Activated T-helper 17 cell treated with anti-CD3 and anti-CD28 coated beads, Interleukin-2, amount 50 U/mL, for 72 hours (primary cell): Measurements from ENCODE around the gene PRCD. TPM values are rescaled to one million over a fixed set of nuclear protein-coding genes. Genes with fewer than 3 reads are reported as not detected.

Experiments used
- ATAC-seq: fragments of 150-1000 bp; cut with Tn5 transposase; replicated peaks from 2 replicates; pipeline ENCODE4 v1.10.0; 2021; ENCODE audit warnings: mild to moderate bottlenecking, moderate library complexity
- H3K27ac Mint-ChIP-seq: one replicate; pipeline ENCODE4 v1.8.0; 2022; ENCODE audit warnings: mixed read lengths
- H3K27me3 Mint-ChIP-seq: one replicate; pipeline ENCODE4 v1.8.0; 2022; ENCODE audit warnings: mixed read lengths
- H3K36me3 Mint-ChIP-seq: one replicate; pipeline ENCODE4 v1.8.0; 2022; ENCODE audit warnings: low read depth, mild to moderate bottlenecking, mixed read lengths
- H3K4me1 Mint-ChIP-seq: one replicate; pipeline ENCODE4 v1.8.0; 2022; ENCODE audit warnings: mixed read lengths
- H3K4me3 Mint-ChIP-seq: one replicate; pipeline ENCODE4 v1.8.0; 2022; ENCODE audit warnings: mild to moderate bottlenecking, mixed read lengths
- H3K9me3 Mint-ChIP-seq: one replicate; pipeline ENCODE4 v1.8.0; 2022; ENCODE audit warnings: mixed read lengths
- total RNA-seq, 2 donors: library from RNA; stranded (reverse); gene quantifications; one replicate each; pipeline ENCODE4 v1.2.3, GENCODE V29; 2022

The PRCD gene
- total RNA-seq, 2 donors from 2014 or later, result not detected

DNA sequence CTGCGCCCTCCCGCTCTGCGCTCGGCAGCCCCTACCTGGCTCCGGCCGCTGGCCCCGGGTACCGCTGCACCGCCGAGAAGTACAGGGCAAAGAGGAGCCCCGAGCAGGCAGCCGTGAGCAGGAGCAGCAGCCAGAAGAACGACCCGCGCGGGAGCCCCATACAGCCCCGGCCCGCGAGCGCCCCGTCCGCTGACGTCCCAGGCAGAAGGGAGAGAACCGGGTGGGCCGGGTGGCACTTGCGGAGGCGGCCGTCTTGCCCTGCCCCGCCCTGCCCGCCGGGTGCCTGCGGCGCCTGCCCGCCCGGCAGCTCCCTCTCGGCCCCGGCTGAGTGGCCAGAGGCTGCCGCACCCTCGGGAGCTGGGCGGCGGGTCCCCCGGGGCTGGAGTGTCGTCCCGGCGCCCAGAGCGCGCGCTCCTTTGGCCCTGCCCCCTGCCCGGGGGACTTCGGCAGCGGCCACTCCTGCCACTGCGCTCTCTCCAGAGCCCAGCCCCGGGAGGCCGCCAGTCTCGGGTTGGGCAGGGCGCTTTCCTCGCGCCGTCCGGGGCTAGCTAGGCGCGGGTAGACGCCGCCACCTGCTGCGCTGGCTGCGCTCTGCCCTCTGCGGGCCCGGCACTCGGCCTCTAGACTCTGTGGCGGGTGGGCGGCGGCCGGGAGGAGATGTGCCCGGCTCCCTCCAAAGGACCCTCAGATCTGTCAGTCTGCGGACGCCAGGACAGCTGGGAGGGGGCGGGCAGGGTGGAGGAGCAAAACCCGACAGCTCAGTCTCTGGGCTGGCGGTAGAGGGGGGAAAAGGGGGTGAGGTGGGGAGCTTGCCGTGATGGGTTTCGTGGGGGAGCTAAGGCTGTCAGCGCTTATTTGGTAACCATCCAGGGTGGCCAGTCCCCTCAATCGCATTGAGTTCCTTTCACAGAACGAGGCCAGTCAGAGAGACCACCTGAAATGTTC, 46.1 kb downstream of the PRCD start, which contains the start of gene ST6GALNAC2:
Gene ST6GALNAC2, minus strand, starts transcription at position 212 of the 945 bp plus-strand sequence. Its CDS starts 52 bp downstream, at position 160.
- H3K4me1 Mint-ChIP-seq, result no peaks in the 10 kb centered on the region
- peak; percentile 85 for ATAC-seq
- peak within 1 kb of the TSS; percentile 61 for H3K4me3 Mint-ChIP-seq
- H3K27ac Mint-ChIP-seq, result no peak within 1 kb of the TSS
- H3K27me3 Mint-ChIP-seq, result peaks cover 35% of the 10 kb centered on the region
- no peaks in the 10 kb centered on the region for H3K9me3 Mint-ChIP-seq
- peaks cover 4% of the 10 kb centered on the region for H3K36me3 Mint-ChIP-seq

DNA sequence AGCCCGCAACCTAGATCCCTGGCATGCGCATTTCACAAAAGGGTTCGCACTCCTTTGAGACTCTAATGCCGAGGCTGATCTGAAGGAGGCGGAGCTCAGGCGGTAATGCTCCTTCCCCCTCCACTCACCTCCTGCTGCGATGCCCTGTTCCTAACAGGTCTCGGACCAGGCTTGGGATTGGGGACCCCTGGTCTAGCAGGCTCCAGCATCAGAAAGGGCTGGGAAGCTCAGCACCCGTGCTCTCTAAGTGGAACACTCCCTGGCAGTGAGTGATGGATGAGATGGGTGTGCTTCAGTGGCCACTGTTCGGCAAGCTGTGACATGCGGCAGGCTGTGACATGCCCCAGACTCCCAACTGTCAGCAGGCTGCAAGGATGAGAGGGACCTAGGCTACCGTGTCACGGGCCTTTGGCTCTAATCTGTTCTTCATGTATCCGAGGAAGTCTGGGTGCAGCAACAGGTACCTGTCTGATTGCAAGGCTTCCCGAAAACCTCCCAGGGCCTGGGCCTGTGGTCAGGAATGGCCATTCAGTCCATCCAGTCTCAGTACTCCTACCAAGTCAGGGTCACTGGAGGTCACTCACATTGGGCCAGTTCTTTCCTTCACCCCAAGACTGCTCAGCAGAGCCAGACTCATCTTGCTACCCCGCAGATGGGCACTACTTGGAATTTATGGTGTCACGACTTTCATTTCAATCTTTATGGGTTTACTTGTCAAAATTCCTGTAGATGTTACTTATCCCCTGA, 47.1 kb downstream of the PRCD start:
- Mint-ChIP-seq H3K9me3 (no peaks in the 10 kb centered on the region), H3K4me1 (no peaks in the 10 kb centered on the region), H3K4me3 (peak overlapping the region; percentile 18), H3K36me3 (peaks cover 4% of the 10 kb centered on the region), H3K27ac (no peak overlapping the region), H3K27me3 (peaks cover 35% of the 10 kb centered on the region)
- ATAC-seq, result no peak

DNA sequence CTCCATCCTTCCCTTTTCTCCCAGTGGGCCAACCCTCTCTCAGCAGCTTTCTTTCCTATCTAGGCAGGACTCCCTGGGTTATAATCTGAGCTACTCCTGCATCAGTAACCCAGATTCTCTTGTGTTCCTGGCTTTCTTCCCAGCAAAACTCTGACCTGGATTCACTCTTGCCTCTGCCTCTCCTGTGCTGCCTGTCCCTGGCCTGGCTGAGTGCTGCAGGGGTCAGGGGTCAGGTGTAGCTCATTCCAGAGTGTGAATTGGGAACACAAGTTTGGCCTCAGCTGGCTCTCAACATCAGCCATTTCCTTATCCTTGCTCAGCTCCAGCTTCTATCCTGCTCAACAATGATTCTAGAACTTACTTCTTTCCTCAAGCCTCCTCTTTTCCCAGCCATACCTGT, 48.3 kb downstream of the PRCD start:
- peaks cover 4% of the 10 kb centered on the region for H3K36me3 Mint-ChIP-seq
- H3K27me3 Mint-ChIP-seq, result peaks cover 32% of the 10 kb centered on the region
- no peaks in the 10 kb centered on the region for H3K9me3 Mint-ChIP-seq
- H3K4me3 Mint-ChIP-seq, result no peak overlapping the region
- H3K4me1 Mint-ChIP-seq, result no peaks in the 10 kb centered on the region
- ATAC-seq, result no peak
- H3K27ac Mint-ChIP-seq, result no peak overlapping the region

GRCh38 chr17:76593384-76593826, 53.6 kb downstream of the PRCD start:
- no peaks in the 10 kb centered on the region for H3K9me3 Mint-ChIP-seq
- no peak overlapping the region for H3K27ac Mint-ChIP-seq
- H3K36me3 Mint-ChIP-seq, result no peaks in the 10 kb centered on the region
- H3K4me3 Mint-ChIP-seq, result no peak overlapping the region
- no peak for ATAC-seq
- H3K4me1 Mint-ChIP-seq, result no peaks in the 10 kb centered on the region
- peaks cover 18% of the 10 kb centered on the region for H3K27me3 Mint-ChIP-seq

- Mint-ChIP-seq H3K9me3 (no peaks in the 10 kb centered on the region), H3K36me3 (no peaks in the 10 kb centered on the region), H3K4me1 (no peaks in the 10 kb centered on the region), H3K27me3 (peaks cover 13% of the 10 kb centered on the region), H3K27ac (no peak overlapping the region), H3K4me3 (no peak overlapping the region)
- no peak for ATAC-seq
Measured at GRCh38 chr17:76593959-76594358, 54.1 kb downstream of the PRCD start.

- H3K9me3 Mint-ChIP-seq, result no peaks in the 10 kb centered on the region
- no peak overlapping the region for H3K4me3 Mint-ChIP-seq
- no peak overlapping the region for H3K27ac Mint-ChIP-seq
- no peak for ATAC-seq
- H3K36me3 Mint-ChIP-seq, result no peaks in the 10 kb centered on the region
- H3K27me3 Mint-ChIP-seq, result peaks cover 8% of the 10 kb centered on the region
- no peaks in the 10 kb centered on the region for H3K4me1 Mint-ChIP-seq
Measured at GRCh38 chr17:76594690-76595089, 54.8 kb downstream of the PRCD start.

Other genes starting within 250 kb of the PRCD start
- 1 to 10 TPM in 1 of 2 donors, under 1 TPM in 1; 0.85 to 2.1 TPM for gene QRICH2, start 231.8 kb upstream of the PRCD start, total RNA-seq
- 10 to 100 TPM; 24.5 to 29.7 TPM for gene PRPSAP1, start 186.1 kb upstream of the PRCD start, total RNA-seq
- 10 to 100 TPM; 10.5 to 12.4 TPM for gene SPHK1, start 155.4 kb upstream of the PRCD start, total RNA-seq
- 10 to 100 TPM; 35.3 to 38.7 TPM for gene UBE2O, start 86.9 kb upstream of the PRCD start, total RNA-seq
- gene AANAT, start 72.4 kb upstream of the PRCD start, total RNA-seq, result not detected
- gene RHBDF2, start 38.6 kb upstream of the PRCD start, total RNA-seq, result 10 to 100 TPM; 33.3 to 56.5 TPM
- gene CYGB, start 2.3 kb upstream of the PRCD start, total RNA-seq, result not detected
- under 1 TPM in 1 of 2 donors, not detected in 1; 0.29 TPM for gene ST6GALNAC2, start 45.8 kb downstream of the PRCD start, total RNA-seq
- gene ST6GALNAC1, start 103.7 kb downstream of the PRCD start, total RNA-seq, result 1 to 10 TPM; 1.4 to 2.5 TPM
- 1 to 10 TPM; 7.3 to 7.4 TPM for gene MXRA7, start 170.9 kb downstream of the PRCD start, total RNA-seq
- 100 to 1,000 TPM in 1 of 2 donors, 10 to 100 TPM in 1; 99.1 to 144 TPM for gene JMJD6, start 186.6 kb downstream of the PRCD start, total RNA-seq
- gene METTL23, start 186.8 kb downstream of the PRCD start, total RNA-seq, result 10 to 100 TPM; 31.6 to 35.7 TPM
- gene SRSF2, start 197.3 kb downstream of the PRCD start, total RNA-seq, result 100 to 1,000 TPM; 254 to 438 TPM
- 10 to 100 TPM; 20.9 to 28.6 TPM for gene MFSD11, start 198.1 kb downstream of the PRCD start, total RNA-seq